Ureter (tissue), 1 donor: ENCODE results near the gene EML6. TPM values are rescaled to one million over a fixed set of nuclear protein-coding genes. Genes with fewer than 3 reads are reported as not detected.
"Not testable (repeated sequence)": the region's sequence is repeated elsewhere in the genome, so short reads cannot be mapped to it uniquely, and the experiment has no call there.

Experiments
- DNase-seq: peaks from one replicate; pipeline ENCODE4 v3.0.0-alpha.2; 2020; ENCODE audit warnings: low spot score
- total RNA-seq: library from RNA; stranded (reverse); gene quantifications from one replicate; pipeline ENCODE4 v1.2.4, GENCODE V29; 2023
- donor health status: DM: yes; HTN: yes; CAD: no.

The EML6 gene
- total RNA-seq, 1 donor from 2014 or later: 5.4 TPM

GRCh38 chr2:54964271-54964670, 240.8 kb downstream of the EML6 start:
- no peak for DNase-seq

DNA sequence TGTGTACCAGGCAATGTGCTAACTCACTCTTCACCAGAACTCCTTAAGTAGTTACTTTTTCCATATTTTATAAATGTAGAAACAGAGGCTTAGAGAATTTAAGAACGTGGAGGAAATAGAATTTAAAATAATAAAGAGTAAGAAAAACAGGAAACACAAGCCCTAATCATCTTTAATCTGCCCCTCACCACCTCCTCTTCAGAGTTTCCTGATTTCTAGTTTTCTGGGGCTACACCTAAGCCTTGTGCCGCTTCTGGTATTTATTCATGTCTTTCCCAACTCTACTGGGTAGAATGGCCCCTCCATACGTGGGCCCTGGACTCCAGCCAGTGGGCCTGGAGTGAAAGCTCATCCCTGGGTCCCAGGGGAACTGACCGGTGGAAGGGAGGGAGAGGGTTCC, 241.4 kb downstream of the EML6 start:
- no peak for DNase-seq

- no peak for DNase-seq
Measured at GRCh38 chr2:54965425-54965824, 242.0 kb downstream of the EML6 start.

DNA sequence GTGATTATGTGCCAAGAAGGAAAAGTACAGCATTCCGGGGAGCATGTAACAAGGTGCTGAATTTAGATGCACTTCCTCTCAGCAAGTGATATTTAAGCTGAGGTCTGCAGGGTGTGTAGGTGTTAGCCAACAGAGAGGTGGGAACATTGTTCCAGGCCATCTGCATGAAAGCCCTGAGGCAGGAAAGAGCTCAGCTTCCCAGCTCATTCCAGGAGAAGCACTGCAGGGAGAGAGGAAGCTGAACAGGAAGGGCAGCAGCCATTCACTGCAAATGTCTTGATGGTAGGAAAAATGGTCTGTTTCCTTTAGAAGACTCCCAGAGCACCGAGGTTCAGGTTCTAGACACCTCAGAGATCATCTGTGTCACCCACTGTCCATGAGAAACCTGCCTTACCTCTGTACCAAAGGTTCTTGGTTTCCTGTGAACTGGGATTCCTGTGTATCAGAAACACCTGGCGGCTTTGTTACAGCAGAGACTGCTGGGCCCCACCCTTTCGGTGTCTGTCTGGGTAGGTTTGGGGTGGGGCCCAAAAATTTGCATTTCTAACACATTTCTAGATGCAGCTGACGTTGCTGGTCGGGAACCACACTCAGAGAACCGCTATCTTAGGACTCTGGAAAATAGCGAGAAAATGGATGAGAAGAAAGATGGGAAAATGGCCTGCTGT, 242.8 kb downstream of the EML6 start:
- DNase-seq: no peak

- DNase-seq: no peak
Measured at GRCh38 chr2:54966837-54967236, 243.4 kb downstream of the EML6 start.

GRCh38 chr2:54967269-54967668, 243.8 kb downstream of the EML6 start:
- no peak for DNase-seq

DNA sequence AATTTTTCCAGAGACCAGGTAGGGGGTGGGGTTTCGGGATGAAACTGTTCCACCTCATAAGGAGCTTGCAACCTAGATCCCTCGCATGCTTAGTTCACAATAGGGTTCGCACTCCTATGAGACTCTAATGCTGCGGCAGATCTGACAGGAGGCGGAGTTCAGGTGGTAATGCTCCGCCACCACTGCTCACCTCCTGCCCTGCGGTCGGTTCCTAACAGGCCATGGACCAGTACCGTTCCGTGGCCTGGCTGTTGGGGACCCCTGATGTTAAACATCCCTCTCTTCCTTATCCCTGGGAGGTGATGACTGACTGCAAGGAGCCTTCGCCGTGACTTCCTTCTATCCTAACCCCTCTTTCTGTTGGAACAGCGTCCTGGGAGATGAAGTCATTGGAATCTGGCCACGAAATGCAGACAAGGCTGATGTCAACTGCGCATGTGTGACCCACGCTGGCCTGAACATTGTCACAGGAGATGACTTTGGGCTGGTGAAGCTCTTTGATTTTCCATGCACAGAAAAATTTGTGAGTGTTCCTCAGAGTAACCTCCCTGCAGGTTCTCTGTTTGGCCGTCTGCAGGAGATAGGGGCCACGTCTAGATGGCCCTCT, 244.4 kb downstream of the EML6 start:
- no peak for DNase-seq

DNA sequence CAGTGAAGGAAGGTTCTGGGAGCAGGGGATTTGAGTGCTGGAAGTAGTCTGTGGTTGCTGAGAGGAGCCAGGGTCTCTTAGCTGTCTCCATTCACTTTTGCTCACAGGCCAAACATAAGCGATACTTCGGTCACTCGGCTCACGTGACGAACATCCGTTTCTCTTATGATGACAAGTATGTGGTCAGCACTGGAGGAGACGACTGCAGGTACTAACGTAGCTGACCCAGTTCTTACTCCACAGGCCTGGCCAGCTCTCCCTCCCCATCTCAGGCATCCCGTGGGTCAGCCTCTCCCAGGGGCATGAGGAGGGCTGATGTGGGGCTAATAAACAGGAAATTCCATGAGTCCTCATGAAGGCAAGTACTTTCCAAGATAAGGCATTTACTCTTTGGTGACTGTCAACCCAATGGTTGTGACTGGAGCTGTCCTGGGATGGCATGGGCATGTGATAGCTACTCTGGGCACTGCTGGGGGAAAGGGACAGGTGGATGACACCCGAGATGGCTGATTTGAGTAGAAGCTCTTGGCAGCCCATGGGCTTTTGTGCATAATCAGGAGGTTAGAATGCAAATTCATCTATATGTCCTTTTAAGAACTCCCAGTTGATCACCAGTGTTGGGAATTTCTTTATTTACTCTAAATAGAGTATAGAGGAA, 245.2 kb downstream of the EML6 start:
- DNase-seq: no peak

GRCh38 chr2:54969295-54969939, 246.0 kb downstream of the EML6 start:
- no peak for DNase-seq

GRCh38 chr2:54969940-54970338, 246.5 kb downstream of the EML6 start:
- DNase-seq: no peak

- DNase-seq: no peak
Measured at GRCh38 chr2:54975175-54975574, 251.7 kb downstream of the EML6 start.

DNA sequence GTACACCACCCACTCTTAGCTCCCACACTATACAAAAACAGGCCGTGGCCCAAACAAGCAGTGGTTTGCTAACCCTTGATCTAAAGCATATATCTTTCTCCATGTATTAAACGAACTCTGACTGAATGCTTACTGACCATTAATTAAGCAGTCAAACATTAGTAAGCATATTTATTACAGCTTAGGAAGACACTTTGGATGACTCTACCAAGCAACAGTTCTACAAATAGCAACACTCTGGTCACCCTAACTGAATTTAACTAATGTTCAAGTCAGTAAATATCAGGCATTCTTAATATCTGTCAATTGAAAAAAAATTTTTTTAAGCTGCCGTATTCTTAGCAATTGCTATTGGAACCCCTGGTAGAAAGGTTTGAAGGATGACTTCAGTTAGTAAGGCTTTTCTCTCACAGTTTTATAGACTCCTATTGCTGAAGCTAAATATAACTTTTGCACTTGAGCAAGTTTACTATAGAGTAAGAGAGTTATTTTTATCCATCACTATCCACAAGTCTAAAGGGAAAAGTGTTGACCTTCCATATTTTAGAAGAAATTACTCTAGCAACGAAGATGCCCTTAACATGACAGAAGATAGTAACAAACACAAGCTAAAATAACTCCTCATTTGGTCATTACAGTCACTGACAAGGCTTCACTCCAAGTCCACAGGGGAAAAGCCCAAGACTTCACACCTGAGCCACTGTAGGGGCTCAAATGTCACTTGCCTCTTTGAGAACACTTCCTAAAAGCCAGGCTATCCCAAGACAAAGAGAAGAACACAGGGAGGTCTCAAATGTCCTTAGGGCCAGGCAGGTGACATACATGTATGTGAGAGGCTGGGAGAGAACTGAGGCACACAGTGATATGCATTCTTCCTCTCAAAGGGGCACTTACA, 252.4 kb downstream of the EML6 start:
- DNase-seq: no peak

DNA sequence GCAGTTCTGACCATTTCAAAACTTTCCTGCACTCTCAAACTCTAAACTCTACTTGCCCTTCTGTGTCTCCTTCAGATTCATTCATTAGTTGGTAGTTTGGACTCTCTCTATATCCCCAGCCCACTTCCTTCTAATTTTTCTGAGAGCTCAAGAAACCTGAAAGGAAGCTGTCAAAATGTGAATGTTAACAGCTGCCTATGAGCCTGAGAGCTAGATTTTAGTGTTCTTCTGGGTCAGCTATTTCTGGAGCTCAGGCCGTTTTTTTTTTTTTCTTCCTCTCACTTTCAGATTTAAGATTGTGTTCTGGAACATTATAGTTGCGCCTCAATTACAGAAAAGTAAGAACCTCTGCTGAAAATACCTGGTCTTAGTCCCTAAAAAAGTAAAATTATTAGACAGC, 253.7 kb downstream of the EML6 start:
- DNase-seq: no peak

DNA sequence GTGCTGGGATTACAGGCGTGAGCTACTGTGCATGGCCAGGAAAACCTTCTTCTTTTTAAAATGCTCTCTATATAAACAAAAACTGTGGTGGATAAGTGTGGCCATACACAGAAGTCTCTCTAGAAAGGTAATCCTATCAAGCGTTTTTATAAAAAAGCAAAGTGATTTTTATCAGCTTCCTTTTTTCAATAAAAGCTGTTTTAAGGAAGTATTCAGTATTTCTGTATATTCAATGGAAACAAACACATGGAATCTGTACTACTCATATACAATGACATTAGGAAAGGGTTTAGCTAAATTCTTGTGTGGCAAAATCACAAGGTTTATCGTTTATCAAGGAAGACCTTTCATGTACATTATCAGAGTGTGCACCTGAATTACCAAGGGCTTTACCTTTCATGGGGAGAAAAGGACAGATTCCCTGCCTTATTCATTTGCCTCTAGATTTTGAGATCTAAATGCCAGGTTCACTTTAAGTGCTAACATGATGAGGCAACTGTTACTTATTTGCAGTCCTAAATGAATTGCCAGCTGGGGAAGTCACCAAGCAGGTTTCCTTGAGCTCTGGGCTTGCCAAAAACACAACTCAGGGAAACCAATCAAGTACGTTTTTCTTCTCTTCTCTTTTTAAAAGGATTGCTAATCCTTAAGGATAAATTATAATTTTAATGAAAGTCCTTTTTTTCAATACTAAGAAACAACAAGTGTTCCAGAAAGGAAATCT, 256.0 kb downstream of the EML6 start:
- DNase-seq: no peak

- no peak for DNase-seq
Measured at GRCh38 chr2:54981385-54981784, 257.9 kb downstream of the EML6 start.

DNA sequence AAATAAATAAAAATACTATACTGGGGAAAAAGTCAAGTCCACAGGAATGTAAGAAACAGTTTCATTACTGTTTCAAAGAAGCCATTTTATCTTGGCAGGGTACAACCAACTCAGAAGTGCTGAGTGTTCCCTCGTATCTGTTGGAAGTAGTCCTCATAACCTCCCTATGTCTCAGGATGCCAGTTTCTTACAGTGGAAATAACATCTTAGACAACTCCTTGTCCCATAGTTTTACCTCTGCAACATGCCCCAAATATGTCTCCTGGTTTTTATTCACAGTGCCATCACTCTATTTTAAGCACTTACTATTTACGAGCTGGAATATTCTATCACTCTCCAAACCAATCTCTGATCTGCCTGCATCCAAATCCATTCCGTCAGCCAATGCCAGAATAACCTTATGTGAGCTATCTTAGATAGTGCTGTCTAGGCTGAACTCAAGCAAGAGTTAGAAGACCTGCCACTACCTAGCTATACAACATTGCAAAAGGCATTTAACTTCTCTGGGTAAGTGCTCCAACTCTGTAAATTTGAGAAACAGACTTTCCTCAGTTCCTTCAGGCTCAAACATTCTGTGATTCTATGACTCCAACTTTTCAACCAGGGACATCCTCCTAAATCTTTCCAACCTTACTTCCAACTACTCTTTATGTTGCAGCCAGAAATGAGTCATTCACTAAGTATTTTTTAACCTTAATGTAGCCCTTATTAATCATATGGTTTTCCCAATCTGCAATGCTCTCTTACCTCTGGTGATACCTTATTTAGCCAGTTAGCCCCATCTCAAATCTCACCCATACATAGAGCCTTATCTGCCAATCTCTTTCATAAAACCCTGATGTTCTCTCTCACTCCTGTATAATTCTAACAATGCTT, 260.1 kb downstream of the EML6 start:
- DNase-seq: no peak

- DNase-seq: no peak
Measured at GRCh38 chr2:54984476-54984875, 261.0 kb downstream of the EML6 start.

DNA sequence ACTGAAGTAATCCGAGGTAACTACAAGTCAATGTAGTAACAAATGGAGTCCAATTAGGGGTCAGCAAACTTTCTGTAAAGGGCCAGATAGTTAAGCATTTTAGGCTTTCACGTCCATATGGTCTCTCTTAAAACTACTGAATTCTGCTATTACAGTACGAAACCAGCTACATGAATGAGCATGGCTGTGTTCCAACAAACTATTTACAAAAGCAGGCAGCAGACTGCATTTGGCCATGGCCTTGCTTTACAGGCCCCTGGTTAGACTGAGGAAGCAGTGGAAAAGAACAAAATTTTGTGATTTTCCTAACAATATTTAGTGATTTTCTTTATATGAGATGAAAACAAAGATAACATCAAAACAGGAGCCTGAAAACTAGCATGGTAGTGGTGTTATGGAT, 262.8 kb downstream of the EML6 start:
- no peak for DNase-seq

DNA sequence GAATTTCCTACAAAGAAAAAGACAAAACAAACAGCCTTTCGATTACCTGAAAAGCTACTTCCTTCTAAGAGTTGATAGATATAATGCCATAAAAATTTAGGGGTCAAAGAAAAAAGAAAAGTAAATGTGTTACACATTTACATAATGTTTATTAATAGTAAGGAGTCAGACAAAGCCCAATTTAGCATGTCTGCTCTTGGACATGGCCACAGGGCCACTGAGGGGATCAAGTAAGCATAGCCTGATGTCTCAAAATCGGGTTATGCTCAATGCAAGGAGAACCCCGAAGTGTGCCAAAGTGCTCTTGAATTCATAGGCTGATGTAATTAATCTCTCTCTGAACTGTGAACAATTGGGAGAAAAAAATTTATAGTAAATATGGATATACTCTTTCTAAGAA, 265.1 kb downstream of the EML6 start:
- DNase-seq: no peak

GRCh38 chr2:54990694-54991093, 267.2 kb downstream of the EML6 start:
- not testable (repeated sequence) for DNase-seq
